A673 (cell line): ENCODE measurements around the gene MSRB2. TPM values are rescaled to one million over a fixed set of nuclear protein-coding genes. Genes with fewer than 3 reads are reported as not detected.

Source experiments
- BruUV-seq: library from RNA; stranded (reverse); fragments of 400-500 nt; replicated peaks from 2 replicates; lab custom pipeline; 2021; lab: Mats Ljungman, UMichigan
- CTCF ChIA-PET: fragments of 300-600 bp; sonication (Branson Sonifier 250); formaldehyde crosslinking; loops from one replicate; lab custom pipeline; 2022; ENCODE audit warnings: antibody characterized with exemption; lab: Charles Lee
- POLR2A ChIA-PET: fragments of 300-600 bp; sonication (Branson Sonifier 250); formaldehyde crosslinking; loops from one replicate; lab custom pipeline; 2022; ENCODE audit warnings: antibody characterized with exemption; ENCODE audit not compliant: low non-redundant PET; lab: Charles Lee
- DNase-seq: peaks from one replicate; pipeline ENCODE4 v3.0.0-alpha.2; 2015; ENCODE audit warnings: low spot score
- H3K27ac ChIP-seq: fragments of 200-600 bp; sonication (generic); 2 replicates; pipeline ENCODE4 v1.5.1; 2016; ENCODE audit warnings: mixed run types, low read depth, mild to moderate bottlenecking, mixed read lengths, antibody characterized with exemption, low read length; ENCODE audit not compliant: poor library complexity, severe bottlenecking
- H3K27me3 ChIP-seq: fragments of 200-600 bp; sonication (generic); replicated peaks from 2 replicates; pipeline ENCODE4 v1.6.1; 2017; ENCODE audit warnings: mixed run types, low read depth, mild to moderate bottlenecking, mixed read lengths, antibody characterized with exemption, low read length; ENCODE audit not compliant: insufficient read depth, poor library complexity
- H3K36me3 ChIP-seq: fragments of 200-600 bp; sonication (generic); 2 replicates; pipeline ENCODE4 v1.6.1; 2016; ENCODE audit warnings: mixed run types, mild to moderate bottlenecking, mixed read lengths, antibody characterized with exemption, low read length; ENCODE audit not compliant: insufficient read depth, poor library complexity, severe bottlenecking
- H3K4me1 ChIP-seq: fragments of 200-600 bp; sonication (generic); 2 replicates; pipeline ENCODE4 v1.6.1; 2017; ENCODE audit warnings: mixed run types, mild to moderate bottlenecking, mixed read lengths, antibody characterized with exemption, low read length; ENCODE audit not compliant: insufficient read depth, poor library complexity, severe bottlenecking
- H3K4me3 ChIP-seq: fragments of 200-600 bp; sonication (generic); 2 replicates; pipeline ENCODE4 v1.5.1; 2016; ENCODE audit warnings: low read depth, mixed run types, mild to moderate bottlenecking, mixed read lengths, low read length; ENCODE audit not compliant: poor library complexity, severe bottlenecking
- H3K9me3 ChIP-seq: fragments of 200-600 bp; sonication (generic); 2 replicates; pipeline ENCODE4 v1.6.1; 2016; ENCODE audit warnings: mixed run types, low read depth, mild to moderate bottlenecking, mixed read lengths, antibody characterized with exemption, low read length; ENCODE audit not compliant: poor library complexity, severe bottlenecking
- CTCF ChIP-seq: fragments of 300-800, 200-600 bp; sonication (generic); conservative IDR thresholded peaks from 2 replicates; pipeline ENCODE4 v1.5.1; 2017; ENCODE audit warnings: low read depth, mild to moderate bottlenecking, antibody characterized with exemption, low read length, moderate library complexity, mixed read lengths
- EZH2 ChIP-seq: fragments of 200-600 bp; sonication (generic); IDR thresholded peaks from 2 replicates; pipeline ENCODE4 v1.6.1; 2017; ENCODE audit warnings: borderline replicate concordance, low read depth, mild to moderate bottlenecking, mixed read lengths, antibody characterized with exemption, low read length; ENCODE audit not compliant: poor library complexity, severe bottlenecking
- intact Hi-C: fragments of 100-400 bp; cut with micrococcal nuclease; formaldehyde crosslinking; loops from one replicate; pipeline ENCODE4 v1.10.0; 2022; ENCODE audit not compliant: unreplicated experiment
- total RNA-seq: library from RNA; stranded (reverse); gene quantifications from 2 replicates; pipeline ENCODE4 v1.2.3, GENCODE V29; 2021

Gene MSRB2
- total RNA-seq, 1 experiment from 2014 or later = 6.4 TPM

GRCh38 chr10:23081221-23081750, 14.1 kb upstream of the MSRB2 start:
- no peak for TF ChIP-seq CTCF
- no peak for TF ChIP-seq EZH2
- Histone ChIP-seq H3K36me3 (no peaks in the 10 kb centered on the region), H3K4me3 (no peak overlapping the region), H3K27ac (no peak overlapping the region), H3K9me3 (no peaks in the 10 kb centered on the region), H3K27me3 (peaks cover 4% of the 10 kb centered on the region), H3K4me1 (peaks cover 8% of the 10 kb centered on the region)
- POLR2A ChIA-PET = no interaction called here
- DNase-seq = no peak
- intact Hi-C loops = no loop called here
- BruUV-seq = no TSS peak
- CTCF ChIA-PET = no interaction called here

- Histone ChIP-seq H3K27me3 (peaks cover 4% of the 10 kb centered on the region), H3K27ac (no peak overlapping the region), H3K36me3 (no peaks in the 10 kb centered on the region), H3K4me3 (no peak overlapping the region), H3K9me3 (no peaks in the 10 kb centered on the region), H3K4me1 (peaks cover 8% of the 10 kb centered on the region)
- BruUV-seq = no TSS peak
- TF ChIP-seq CTCF = peak; percentile 60
- no peak for TF ChIP-seq EZH2
- intact Hi-C loops = no loop called here
- CTCF ChIA-PET = no interaction called here
- POLR2A ChIA-PET = no interaction called here
- peak; percentile 51 for DNase-seq
Measured at GRCh38 chr10:23081891-23082290, 13.5 kb upstream of the MSRB2 start.

- Histone ChIP-seq H3K36me3 (no peaks in the 10 kb centered on the region), H3K4me3 (no peak overlapping the region), H3K9me3 (peaks cover 7% of the 10 kb centered on the region), H3K27ac (no peak overlapping the region), H3K27me3 (no peaks in the 10 kb centered on the region), H3K4me1 (no peaks in the 10 kb centered on the region)
- POLR2A ChIA-PET = no interaction called here
- no peak for TF ChIP-seq CTCF
- TF ChIP-seq EZH2 = no peak
- CTCF ChIA-PET = no interaction called here
- intact Hi-C loops = no loop called here
- peak; percentile 54 for DNase-seq
- BruUV-seq = no TSS peak
Measured at GRCh38 chr10:23088609-23089008, 6.8 kb upstream of the MSRB2 start.
